Kidney (tissue), 14 donors: ENCODE measurements around the gene PKD1. TPM values are rescaled to one million over a fixed set of nuclear protein-coding genes. Genes with fewer than 3 reads are reported as not detected.
"Not testable (repeated sequence)": the region's sequence is repeated elsewhere in the genome, so short reads cannot be mapped to it uniquely, and the experiment has no call there.

Experiments used
- DNase-seq, 5 donors: peaks; one replicate each; pipeline ENCODE4 v3.0.0-alpha.2; 2013 to 2020
- FAIRE-seq: peaks from 2 replicates; lab custom pipeline; 2012; peaks lifted over from hg19 to GRCh38; lab: Jason Lieb, UNC
- H3K27ac ChIP-seq, 2 donors: one replicate each; pipeline ENCODE4 v1.7.0; 2013; ENCODE audit warnings: low read depth in 2 of 2, low read length in 2 of 2, inconsistent platforms in 1 of 2
- H3K27me3 ChIP-seq: one replicate; pipeline ENCODE4 v1.7.1; 2013; ENCODE audit warnings: low read length, inconsistent platforms; ENCODE audit not compliant: control insufficient read depth, insufficient read depth
- H3K36me3 ChIP-seq, 3 donors: one replicate each; pipeline versions ENCODE4 v1.7.0 to v1.7.1; 2013; ENCODE audit warnings: low read length in 3 of 3, control low read depth in 1 of 3, inconsistent platforms in 1 of 3; ENCODE audit not compliant: insufficient read depth in 3 of 3, control insufficient read depth in 2 of 3
- H3K4me1 ChIP-seq, 3 donors: one replicate each; pipeline versions ENCODE4 v1.7.0 to v1.7.1; 2013; ENCODE audit warnings: low read length in 3 of 3, inconsistent platforms in 1 of 3, low read depth in 1 of 3; ENCODE audit not compliant: control insufficient read depth in 2 of 3, insufficient read depth in 2 of 3
- H3K4me3 ChIP-seq, 3 donors: one replicate each; pipeline versions ENCODE4 v1.7.0 to v1.8.1; 2013; ENCODE audit warnings: low read length in 3 of 3, control low read depth in 1 of 3, inconsistent platforms in 1 of 3
- H3K9ac ChIP-seq, 3 donors: one replicate each; pipeline versions ENCODE4 v1.7.0 to v1.7.1; 2013; ENCODE audit warnings: low read length in 3 of 3, control low read depth in 1 of 3, inconsistent platforms in 1 of 3
- H3K9me3 ChIP-seq, 3 donors: one replicate each; pipeline versions ENCODE4 v1.7.0 to v1.7.1; 2013; ENCODE audit warnings: low read length in 3 of 3, control low read depth in 1 of 3, inconsistent platforms in 1 of 3; ENCODE audit not compliant: control insufficient read depth in 2 of 3, insufficient read depth in 1 of 3
- intact Hi-C: fragments of 100-400 bp; cut with DNase I; formaldehyde crosslinking; loops from one replicate; pipeline ENCODE4 v1.11.1; 2022
- polyA plus RNA-seq: library from polyadenylated mRNA; stranded (reverse); fragments of 350-450 nt; fragmentation: Illumina TruSeq; extraction: RNeasy Lipid Tissue Mini Kit (QIAGEN cat#74804); gene quantifications from one replicate; pipeline ENCODE4 v1.2.3, GENCODE V29; 2014; ENCODE audit warnings: low read depth, low replicate concordance; ENCODE audit not compliant: insufficient read depth
- total RNA-seq: library from RNA; stranded (reverse); fragmentation: NEBNext Ultra II Directional; extraction: Animal tissue kit (Norgen Biotek cat#: 25700); gene quantifications from one replicate; pipeline ENCODE4 v1.2.1, GENCODE V29; 2021
- TF ChIP-seq, protein P1 (sequence below): IDR thresholded peaks from 3 replicates; pipeline ENCODE4 v1.5.1; 2012; ENCODE audit warnings: mild to moderate bottlenecking, moderate library complexity, borderline replicate concordance; ENCODE audit not compliant: insufficient read depth; ENCODE audit errors: extremely low read depth
- donor health status: control.
- donor health status: control.
- donor health status: control.
- donor health status: control.
- donor health status: control.
- donor health status: DM: yes; HTN: yes; CAD: no.
- donor health status: Normal renal cell carcinoma (clear cell type).

Gene PKD1
- total and polyA plus RNA-seq, 2 donors from 2014 or later = 16.2 to 88.3 TPM

DNA sequence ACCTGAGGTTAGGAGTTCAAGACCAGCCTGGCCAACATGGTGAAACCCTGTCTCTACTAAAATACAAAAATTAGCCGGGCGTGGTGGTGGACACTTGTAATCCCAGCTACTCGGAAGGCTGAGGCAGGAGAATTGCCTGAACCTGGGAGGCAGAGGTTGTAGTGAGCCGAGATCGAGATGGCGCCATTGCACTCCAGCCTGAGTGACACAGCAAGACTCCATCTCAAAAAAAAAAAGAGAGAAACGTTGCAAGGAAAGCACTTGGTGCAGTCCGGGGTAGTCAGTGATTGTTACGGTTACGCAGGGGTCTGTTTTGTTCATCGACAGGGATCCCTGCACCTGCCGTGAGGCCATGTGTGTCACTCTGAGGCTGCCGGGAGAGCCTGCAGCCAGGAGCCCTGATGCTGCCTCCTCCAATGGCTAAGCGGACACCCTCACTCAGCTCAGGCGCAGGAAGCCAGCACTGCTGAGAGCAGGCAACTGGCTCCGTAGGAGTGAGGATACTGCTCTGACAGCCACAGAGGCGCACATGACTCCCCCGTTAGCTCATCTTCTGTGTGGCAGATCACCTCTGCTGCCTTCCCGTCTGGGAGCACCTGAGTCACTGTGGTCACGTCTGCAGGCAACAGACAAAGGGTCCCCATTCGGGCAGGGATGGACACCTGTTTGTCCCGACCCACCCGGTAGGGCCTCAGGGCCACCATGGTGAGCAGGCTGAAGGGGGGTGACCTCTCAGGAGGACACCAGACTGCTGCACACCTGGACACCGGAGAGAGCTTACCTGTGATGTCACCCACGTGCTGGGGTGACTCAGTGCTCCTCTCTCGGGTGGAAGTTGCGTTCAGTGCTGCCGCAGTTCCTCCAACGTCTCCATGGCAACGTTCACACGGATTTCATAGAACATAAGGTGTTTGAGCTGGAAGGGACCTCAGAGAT lies 7.5 kb upstream of the PKD1 start:
- Histone ChIP-seq H3K4me3 (no peak overlapping the region), H3K27me3 (no peaks in the 10 kb centered on the region), H3K9ac (no peak overlapping the region), H3K27ac (no peak overlapping the region), H3K36me3 (no peaks in the 10 kb centered on the region), H3K4me1 (peaks cover 0 to 6% (median 0%) of the 10 kb centered on the region in 3 donors), H3K9me3 (no peaks in the 10 kb centered on the region)
- intact Hi-C loops = loop anchor here (10.0 kb wide), 1 partner anchor 118 kb away; the partner anchor contains the start of gene NHERF2
- TF ChIP-seq, protein P1, sequence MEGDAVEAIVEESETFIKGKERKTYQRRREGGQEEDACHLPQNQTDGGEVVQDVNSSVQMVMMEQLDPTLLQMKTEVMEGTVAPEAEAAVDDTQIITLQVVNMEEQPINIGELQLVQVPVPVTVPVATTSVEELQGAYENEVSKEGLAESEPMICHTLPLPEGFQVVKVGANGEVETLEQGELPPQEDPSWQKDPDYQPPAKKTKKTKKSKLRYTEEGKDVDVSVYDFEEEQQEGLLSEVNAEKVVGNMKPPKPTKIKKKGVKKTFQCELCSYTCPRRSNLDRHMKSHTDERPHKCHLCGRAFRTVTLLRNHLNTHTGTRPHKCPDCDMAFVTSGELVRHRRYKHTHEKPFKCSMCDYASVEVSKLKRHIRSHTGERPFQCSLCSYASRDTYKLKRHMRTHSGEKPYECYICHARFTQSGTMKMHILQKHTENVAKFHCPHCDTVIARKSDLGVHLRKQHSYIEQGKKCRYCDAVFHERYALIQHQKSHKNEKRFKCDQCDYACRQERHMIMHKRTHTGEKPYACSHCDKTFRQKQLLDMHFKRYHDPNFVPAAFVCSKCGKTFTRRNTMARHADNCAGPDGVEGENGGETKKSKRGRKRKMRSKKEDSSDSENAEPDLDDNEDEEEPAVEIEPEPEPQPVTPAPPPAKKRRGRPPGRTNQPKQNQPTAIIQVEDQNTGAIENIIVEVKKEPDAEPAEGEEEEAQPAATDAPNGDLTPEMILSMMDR = no peak
- no peak for FAIRE-seq
- no peak for DNase-seq

DNA sequence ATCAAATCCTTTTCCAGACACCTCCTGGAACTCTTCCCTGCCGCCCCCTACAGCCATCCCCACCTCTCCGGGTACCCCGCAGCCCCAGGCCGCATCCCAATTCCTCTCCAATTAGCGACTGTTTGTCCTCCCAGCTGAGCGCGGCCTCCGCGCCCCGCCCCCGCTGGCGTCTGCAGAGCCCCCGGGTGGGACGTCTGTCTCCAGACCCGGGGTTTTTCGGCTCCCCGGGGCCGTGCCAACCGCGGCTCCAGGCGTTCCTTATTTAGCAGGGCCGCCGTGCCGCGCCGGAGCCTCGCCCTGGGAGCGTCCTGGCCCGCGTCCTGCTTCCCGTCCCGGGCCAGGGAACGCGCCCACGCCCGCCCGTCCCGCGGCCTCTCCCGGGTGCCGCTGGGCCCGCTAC lies 627 bp downstream of the PKD1 start:
- intact Hi-C loops = not testable (repeated sequence)
- DNase-seq = peak in 2 of 5 donors; percentile 58 to 75

DNA sequence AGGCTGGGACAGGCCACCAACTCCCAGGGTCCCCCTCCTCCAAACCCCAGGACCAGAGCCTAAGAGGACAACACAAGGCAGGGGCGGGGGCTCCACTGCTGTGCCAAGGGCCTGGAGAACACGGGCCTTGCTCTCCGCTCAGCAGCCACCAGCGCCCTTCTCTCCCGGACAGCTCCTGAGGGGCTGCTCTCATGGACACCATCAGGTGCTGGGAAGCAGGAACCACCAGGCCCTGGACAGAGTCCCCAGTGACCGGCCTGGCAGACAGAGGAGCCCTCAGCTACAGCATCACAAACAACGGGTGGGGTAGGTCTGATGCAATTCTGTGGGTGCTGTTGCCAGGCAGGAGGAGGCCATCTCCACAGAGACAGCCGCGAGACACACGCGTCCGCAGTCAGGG lies 1.9 kb downstream of the PKD1 start:
- H3K9me3 ChIP-seq, H3K27me3 ChIP-seq, H3K9ac ChIP-seq, H3K4me1 ChIP-seq, H3K36me3 ChIP-seq, FAIRE-seq, H3K27ac ChIP-seq, H3K4me3 ChIP-seq, intact Hi-C loops: not testable (repeated sequence)
- DNase-seq = peak in 1 of 5 donors; percentile 58

More for the DNA sequence above, 627 bp downstream of the PKD1 start:
- H3K27ac ChIP-seq, H3K27me3 ChIP-seq, H3K4me3 ChIP-seq, H3K9ac ChIP-seq, FAIRE-seq, H3K4me1 ChIP-seq, H3K9me3 ChIP-seq, H3K36me3 ChIP-seq: not testable (repeated sequence)

DNA sequence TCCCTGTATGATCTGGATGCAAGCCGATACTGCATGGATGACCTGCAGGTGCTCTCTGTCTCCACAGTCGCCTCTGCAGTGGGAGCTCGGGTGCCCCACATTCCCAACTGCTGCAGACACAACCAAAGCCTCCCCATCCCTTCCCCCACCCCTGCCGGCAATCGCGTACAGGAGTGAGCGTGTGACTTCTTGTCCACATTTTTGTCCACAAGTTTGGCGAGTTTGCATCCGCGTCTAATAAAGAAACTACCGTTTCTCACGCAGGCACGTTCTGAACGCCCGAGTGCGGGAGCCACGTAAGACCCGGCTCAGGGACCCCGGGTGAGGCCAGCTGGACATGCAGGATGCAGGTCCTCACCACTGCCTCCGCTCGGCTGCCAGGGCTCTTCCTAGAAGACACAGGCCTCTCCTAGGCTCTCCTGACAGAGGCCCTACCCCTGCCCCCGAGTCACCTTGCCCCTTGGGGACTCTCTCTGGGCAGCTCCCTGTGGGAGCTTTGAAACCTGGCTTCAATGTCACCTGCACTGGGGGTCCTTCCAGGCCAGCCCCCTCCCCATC lies 5.7 kb downstream of the PKD1 start:
- DNase-seq = peak in 1 of 5 donors; percentile 59
- peaks cover 0 to 16% (median 0%) of the 10 kb centered on the region in 3 donors for H3K4me1 ChIP-seq
- intact Hi-C loops, FAIRE-seq, H3K27me3 ChIP-seq, H3K9me3 ChIP-seq, H3K27ac ChIP-seq, H3K9ac ChIP-seq, H3K36me3 ChIP-seq, H3K4me3 ChIP-seq: not testable (repeated sequence)

DNA sequence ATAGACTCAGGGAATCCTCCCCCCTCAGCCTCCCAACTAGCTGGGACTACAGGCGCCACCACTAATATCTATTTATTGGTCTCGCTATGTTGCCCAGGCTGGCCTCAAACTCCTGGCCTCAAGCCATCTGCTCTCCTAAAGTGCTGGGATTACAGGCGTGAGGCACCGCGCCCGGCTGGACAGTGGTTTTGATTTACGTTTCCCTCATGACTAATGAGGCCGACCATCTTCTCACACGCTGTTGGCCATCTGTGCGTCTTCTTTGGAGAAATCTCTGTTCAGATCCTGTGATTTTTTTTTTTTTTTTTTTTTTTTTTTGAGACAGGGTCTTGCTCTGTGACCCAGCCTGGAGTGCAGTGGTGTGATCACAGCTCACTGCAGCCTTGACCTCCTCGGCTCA lies 6.4 kb downstream of the PKD1 start:
- FAIRE-seq, DNase-seq, H3K27ac ChIP-seq, H3K27me3 ChIP-seq, H3K4me3 ChIP-seq, intact Hi-C loops, H3K36me3 ChIP-seq, H3K9ac ChIP-seq, H3K9me3 ChIP-seq: not testable (repeated sequence)
- peaks cover 0 to 18% (median 0%) of the 10 kb centered on the region in 3 donors for H3K4me1 ChIP-seq

DNA sequence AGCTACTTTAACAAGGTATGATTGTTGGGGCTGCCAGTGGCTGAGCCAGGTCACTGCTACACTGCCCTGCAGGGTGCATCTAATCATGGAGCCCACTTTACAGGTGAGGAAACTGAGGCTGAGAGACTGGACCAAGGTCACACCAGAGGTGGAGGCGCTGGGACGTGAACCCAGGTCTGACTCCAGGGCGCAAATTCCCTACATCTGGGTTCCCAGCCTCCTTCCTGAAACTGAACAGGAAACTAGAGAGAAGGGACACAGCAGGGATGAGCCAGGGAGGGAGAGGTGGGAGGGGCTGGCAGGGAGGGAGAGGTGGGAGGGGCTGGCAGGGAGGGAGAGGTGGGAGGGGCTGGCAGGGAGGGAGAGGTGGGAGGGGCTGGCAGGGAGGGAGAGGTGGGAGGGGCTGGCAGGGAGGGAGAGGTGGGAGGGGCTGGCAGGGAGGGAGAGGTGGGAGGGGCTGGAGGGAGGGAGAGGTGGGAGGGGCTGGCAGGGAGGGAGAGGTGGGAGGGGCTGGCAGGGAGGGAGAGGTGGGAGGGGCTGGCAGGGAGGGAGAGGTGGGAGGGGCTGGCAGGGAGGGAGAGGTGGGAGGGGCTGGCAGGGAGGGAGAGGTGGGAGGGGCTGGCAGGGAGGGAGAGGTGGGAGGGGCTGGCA lies 7.9 kb downstream of the PKD1 start:
- H3K9me3 ChIP-seq, H3K9ac ChIP-seq, H3K27me3 ChIP-seq, intact Hi-C loops, FAIRE-seq, H3K36me3 ChIP-seq, H3K4me3 ChIP-seq, H3K27ac ChIP-seq: not testable (repeated sequence)
- H3K4me1 ChIP-seq = peaks cover 0 to 18% (median 0%) of the 10 kb centered on the region in 3 donors
- peak; percentile 34 to 86 (median 67) for DNase-seq

DNA sequence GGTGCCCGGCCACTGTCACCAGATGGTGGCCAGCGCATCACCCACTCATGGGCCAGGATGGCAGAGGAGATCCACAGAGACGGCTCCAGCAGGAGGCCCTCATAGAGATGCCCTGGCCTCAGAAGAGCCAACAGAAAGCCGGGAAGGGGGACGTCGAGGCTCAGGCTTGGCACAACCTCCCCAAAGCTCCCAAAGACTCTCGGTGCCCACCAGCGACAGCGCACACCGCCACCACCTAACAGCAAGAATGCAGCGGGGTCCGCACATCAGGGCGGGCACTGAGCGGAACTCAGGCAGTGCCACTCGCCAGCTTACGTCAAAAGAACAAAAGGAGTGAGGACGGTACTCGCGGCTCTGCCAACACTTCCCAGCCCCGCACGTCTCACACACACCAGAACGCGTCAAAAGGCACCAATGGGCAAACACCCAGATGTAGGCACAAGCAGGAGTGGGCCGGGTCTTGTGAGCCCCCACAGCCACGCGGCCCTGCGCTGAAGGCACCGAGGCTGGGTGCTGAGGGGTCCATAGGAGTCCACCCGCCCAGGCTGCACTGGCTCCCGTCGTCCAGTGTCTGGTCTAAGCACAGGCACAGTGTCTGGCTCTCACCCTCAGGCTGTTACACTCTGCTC lies 8.7 kb downstream of the PKD1 start:
- H3K27ac ChIP-seq, H3K9me3 ChIP-seq, FAIRE-seq, intact Hi-C loops, H3K27me3 ChIP-seq, H3K36me3 ChIP-seq, H3K4me3 ChIP-seq, H3K9ac ChIP-seq: not testable (repeated sequence)
- peaks cover 0 to 18% (median 0%) of the 10 kb centered on the region in 3 donors for H3K4me1 ChIP-seq
- DNase-seq = peak in 2 of 5 donors; percentile 76 to 86
